Measurements from ENCODE around the gene PCSK4. TPM values are rescaled to one million over a fixed set of nuclear protein-coding genes. Genes with fewer than 3 reads are reported as not detected.

Gene PCSK4
- total and polyA plus RNA-seq, 9 of the 15 experiments (the other 6 are each of a cell fraction or from before 2014, with no cell fraction given) = 0.01 to 9.1 (median 2.1) TPM; not detected in 1

GRCh38 chr19:1491114-1491848 is 1.1 kb upstream of the PCSK4 start, which contains the start of gene REEP6 (continued):
- TF ChIP-seq USF2 (CRISPR knock-in tag; IDR thresholded peaks at IDR 0.05) (no peak), FOXP4 (CRISPR knock-in tag; IDR thresholded peaks at IDR 0.05; ENCODE audit: borderline replicate concordance) (no peak; the same call in 1 of the 2 replicates), ZFPM2 (CRISPR knock-in tag; IDR thresholded peaks at IDR 0.05) (no peak), RBM39 (optimal IDR thresholded peaks at IDR 0.05; ENCODE audit: low read depth, low read length) (no peak), POLR2G (IDR thresholded peaks at IDR 0.05; ENCODE audit: low read depth, low read length) (peak; percentile 89), ZSCAN32 (CRISPR knock-in tag; IDR thresholded peaks at IDR 0.05) (no peak), HIVEP1 (CRISPR knock-in tag; IDR thresholded peaks at IDR 0.05) (no peak), HOMEZ (CRISPR knock-in tag; IDR thresholded peaks at IDR 0.05) (no peak), ERF (CRISPR knock-in tag; IDR thresholded peaks at IDR 0.05) (no peak), BACH1 (tag; IDR thresholded peaks at IDR 0.05) (no peak), NR4A1 (CRISPR knock-in tag; IDR thresholded peaks at IDR 0.05) (no peak), NR4A1 (tag; IDR thresholded peaks at IDR 0.05) (no peak), KLF6 (CRISPR knock-in tag; IDR thresholded peaks at IDR 0.05; ENCODE audit: borderline replicate concordance) (no peak), RFX1 (IDR thresholded peaks at IDR 0.05) (no peak), KDM5B (IDR thresholded peaks at IDR 0.05; ENCODE audit: insufficient replicate concordance, low read depth, low read length) (no peak), LEF1 (IDR thresholded peaks at IDR 0.05) (no peak), RCOR1 (IDR thresholded peaks at IDR 0.05; ENCODE audit: borderline replicate concordance in 1 of 2, low read depth in 2 of 2, low read length in 2 of 2) (peak in 1 of 2 experiments; percentile 53; a peak in 1 of 4 replicates), ZNF644 (tag; IDR thresholded peaks at IDR 0.05; ENCODE audit: low read depth) (no peak), NFYB (IDR thresholded peaks at IDR 0.05; ENCODE audit: extremely low read depth, insufficient read length) (no peak), SUPT5H (IDR thresholded peaks at IDR 0.05) (peak; percentile 75), CLOCK (CRISPR knock-in tag; IDR thresholded peaks at IDR 0.05; ENCODE audit: borderline replicate concordance) (no peak), ZNF140 (CRISPR knock-in tag; IDR thresholded peaks at IDR 0.05) (no peak)
